ENCODE data around the gene LSM3.

GRCh38 chr3:14134291-14134690 is 44.3 kb upstream of the LSM3 start:
- TF ChIP-seq POLR2AphosphoS5 (IDR thresholded peaks at IDR 0.05) (no peak), POLR2A (IDR thresholded peaks at IDR 0.05) (no peak)
- TF ChIP-seq, protein P1, sequence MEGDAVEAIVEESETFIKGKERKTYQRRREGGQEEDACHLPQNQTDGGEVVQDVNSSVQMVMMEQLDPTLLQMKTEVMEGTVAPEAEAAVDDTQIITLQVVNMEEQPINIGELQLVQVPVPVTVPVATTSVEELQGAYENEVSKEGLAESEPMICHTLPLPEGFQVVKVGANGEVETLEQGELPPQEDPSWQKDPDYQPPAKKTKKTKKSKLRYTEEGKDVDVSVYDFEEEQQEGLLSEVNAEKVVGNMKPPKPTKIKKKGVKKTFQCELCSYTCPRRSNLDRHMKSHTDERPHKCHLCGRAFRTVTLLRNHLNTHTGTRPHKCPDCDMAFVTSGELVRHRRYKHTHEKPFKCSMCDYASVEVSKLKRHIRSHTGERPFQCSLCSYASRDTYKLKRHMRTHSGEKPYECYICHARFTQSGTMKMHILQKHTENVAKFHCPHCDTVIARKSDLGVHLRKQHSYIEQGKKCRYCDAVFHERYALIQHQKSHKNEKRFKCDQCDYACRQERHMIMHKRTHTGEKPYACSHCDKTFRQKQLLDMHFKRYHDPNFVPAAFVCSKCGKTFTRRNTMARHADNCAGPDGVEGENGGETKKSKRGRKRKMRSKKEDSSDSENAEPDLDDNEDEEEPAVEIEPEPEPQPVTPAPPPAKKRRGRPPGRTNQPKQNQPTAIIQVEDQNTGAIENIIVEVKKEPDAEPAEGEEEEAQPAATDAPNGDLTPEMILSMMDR (IDR thresholded peaks at IDR 0.05): no peak

All from gastroesophageal sphincter (tissue), 3 donors.